Right kidney (tissue), 1 donor: Measurements from ENCODE around the gene DOCK6.

Source experiments
- DNase-seq: peaks from one replicate; pipeline ENCODE4 v3.0.0-alpha.2; 2016

The DOCK6 gene

DNA sequence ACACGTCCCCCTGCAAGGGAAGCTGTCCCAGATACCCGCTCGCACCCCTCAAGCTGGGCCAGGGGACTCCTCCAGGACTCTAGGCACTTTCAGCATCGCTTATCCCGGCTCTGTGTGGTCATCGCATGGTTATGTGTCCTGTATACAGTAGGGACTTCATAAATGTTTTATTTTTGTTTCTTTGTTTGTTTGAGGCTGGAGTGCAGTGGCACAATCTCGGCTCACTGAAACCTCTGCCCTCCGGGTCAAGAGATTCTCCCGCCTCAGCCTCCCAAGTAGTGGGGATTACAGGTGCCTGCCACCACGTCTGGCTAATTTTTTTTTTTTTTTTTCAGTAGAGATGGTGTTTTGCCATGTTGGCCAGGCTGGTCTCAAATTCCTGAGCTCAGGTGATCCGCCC is 15.4 kb downstream of the DOCK6 start:
- no peak for DNase-seq

DNA sequence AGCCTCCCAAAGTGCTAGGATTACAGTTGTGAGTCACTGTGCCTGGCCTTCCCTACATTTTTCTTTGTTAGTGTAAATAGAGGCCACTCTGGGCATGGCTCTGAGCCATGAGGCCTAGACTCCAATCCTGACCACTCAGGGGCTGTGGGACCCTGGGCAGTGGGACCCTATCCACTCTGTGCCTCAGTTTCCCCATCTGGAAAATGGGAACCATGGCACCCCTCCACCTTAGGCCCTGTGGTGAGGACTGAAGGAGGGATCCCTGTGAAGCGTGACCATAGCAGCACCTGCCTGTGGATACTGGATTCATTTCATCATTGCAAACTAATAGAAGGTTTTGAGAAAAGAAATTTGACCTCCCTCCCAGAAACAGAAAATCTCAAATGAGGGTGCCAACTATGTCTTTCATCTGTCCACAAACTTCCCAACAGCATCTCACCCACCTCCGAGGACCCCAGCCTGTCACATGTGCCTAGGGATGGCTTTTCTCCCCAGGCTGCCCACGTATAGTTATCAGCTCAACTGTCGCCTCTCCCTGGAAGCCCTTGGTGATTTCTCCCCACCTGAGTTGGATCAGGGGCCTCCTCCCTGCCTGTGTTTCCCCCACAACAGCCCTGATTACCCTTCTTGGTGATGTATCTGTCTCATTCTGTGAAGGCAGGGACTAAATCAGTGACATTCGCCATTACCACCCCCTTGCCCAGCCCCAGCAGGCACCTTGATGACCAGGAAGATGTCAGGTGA is 17.3 kb downstream of the DOCK6 start:
- no peak for DNase-seq

DNA sequence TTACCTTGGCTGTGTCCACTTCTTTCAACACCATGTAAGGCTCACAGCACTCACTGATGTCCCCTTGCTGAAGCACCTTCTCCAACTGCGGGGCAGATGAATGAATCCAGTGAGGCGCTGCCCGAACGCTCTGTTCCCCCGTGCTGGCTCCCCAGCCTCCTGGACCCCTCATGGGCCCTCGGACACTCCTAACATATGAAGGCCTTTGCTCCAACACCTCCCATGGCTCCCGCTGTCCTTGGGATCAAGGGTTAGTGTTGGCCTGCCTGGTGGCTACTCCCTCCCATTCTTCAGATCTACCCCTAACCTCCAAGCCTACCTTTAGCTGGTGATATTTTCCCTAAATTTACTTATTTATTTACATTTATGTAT is 18.5 kb downstream of the DOCK6 start:
- no peak for DNase-seq

DNA sequence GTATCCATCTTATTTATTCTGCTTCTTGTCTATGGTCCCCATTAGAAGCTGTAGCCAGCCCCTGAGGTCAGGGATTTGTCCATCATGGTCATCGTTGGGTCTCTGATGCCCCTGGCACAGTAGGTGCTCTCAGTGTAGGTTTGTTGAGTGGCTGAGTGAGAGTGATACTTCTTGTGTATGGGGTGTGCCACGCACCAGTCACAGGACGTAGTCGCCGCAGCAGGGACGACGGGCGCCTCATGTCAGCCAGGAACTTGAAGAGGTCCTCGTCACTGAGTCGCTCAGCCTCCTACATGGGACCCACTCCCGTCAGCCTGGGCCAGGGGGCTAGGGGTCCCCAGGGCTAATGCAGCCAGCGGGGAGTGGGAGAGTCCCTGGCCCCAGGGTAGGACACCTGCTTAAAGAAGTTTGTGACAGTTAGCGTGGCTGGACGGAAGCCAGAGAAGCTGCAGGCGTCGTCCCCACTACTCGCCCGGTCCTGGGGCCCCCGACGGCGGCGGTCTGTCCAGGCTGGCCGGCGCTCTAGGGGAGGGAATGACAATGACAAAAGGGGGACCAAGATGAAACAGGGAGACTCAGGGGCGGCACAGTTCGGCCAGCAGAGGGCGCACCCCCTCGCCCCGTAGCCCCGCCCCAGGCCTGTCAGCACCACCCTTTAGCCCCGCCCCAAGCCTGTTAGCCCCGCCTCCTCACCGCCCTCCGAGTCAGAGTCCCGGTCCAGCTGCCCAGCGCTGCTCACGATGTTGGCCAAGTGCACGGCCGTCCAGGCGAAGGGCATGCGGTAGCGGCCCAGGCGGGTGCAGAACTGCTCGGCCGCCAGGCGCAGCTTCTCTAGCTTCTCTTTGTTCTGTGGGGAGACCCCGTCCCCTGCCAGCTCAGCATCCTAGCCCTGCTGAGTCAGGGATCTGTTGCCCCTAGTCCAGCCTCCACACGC is 19.2 kb downstream of the DOCK6 start:
- DNase-seq = peak; percentile 70

DNA sequence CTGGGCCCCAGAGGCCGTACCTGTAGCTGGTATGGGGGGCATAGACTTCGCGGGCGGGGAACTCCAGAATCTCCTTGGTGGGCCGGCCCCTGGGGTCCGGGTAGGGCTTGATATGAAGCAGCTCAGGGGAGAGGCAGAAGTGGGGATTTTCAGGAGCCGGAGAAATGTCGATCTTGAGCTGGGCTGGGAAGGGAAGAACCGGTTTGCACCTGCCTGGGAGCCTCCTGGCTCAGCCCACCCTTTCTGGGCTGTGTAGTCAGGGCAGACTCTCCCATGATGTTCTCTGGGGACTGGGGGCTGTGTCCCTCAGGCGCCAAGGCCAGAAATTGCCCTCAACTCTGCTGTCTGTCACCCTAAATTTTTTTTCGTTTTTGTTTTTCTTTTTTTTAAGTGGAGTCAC is 20.3 kb downstream of the DOCK6 start:
- no peak for DNase-seq

DNA sequence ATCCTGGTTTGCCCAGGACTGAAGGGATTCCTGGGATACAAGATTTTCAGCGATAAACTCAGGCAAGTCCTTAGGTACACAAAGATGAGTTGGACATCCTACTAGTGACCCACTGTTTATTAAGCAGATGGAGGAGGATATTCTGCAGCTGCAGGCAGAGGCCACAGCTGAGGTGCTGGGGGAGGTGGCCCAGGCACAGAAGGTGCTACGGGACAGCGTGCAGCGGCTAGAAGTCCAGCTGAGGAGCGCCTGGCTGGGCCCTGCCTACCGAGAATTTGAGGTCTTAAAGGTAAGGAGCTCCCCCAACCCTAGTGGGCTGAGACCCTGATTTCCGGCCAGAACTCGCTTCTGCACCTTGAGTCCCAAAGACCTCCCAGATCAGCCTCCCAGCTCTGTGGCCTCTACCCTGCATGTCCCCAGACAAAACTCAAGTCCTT is 22.3 kb downstream of the DOCK6 start:
- no peak for DNase-seq

DNA sequence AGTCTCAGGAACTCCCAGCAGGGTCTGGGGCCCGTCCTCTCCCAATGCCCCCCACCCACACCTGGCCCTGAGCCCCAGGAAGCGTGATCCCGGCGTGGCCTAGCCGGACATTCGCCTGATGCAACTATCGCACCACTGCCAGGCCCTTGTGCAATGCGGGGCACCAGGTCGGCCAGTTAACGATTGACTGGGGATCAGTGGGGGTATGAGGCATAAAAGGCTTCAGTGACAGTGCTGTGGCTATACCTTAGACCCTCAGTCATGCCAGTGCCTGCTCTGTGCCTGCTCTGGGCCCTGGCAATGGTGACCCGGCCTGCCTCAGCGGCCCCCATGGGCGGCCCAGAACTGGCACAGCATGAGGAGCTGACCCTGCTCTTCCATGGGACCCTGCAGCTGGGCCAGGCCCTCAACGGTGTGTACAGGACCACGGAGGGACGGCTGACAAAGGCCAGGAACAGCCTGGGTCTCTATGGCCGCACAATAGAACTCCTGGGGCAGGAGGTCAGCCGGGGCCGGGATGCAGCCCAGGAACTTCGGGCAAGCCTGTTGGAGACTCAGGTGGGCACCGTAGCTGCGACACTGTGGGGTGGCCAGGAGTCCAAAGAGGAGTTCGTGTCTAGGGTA is 22.8 kb downstream of the DOCK6 start, which contains the start of gene ANGPTL8:
Gene ANGPTL8 (plus strand): TSS at position 243 of the 624 bp plus-strand sequence. CDS start 19 bp downstream, at position 262.
- no peak for DNase-seq

DNA sequence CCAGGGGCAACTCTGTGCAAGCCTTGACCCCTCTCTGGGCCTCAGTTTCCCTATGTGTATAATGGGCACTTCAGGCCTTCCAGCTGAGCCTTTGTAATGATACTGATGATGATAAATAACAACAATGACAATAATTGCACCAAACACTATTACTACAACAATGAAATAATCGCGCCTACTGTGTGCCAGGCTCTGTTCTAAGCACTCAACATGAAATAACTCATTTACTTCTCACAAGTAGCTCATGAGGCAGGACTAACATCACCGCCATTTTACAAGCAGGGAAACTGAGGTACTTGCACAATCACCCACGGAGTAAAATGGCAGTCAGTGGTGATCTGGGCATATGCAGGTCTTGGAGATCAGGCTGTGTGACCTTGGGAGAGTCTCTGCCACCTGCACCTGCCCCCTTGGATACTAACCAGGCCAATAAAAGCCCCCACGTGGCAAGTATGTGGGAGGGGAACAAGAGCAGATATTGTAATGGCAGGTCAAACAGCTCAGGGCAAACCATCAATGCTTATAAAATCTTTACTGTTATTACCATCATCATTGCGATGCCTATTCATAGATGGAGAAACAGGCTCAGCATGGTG is 23.4 kb downstream of the DOCK6 start:
- DNase-seq = no peak

DNA sequence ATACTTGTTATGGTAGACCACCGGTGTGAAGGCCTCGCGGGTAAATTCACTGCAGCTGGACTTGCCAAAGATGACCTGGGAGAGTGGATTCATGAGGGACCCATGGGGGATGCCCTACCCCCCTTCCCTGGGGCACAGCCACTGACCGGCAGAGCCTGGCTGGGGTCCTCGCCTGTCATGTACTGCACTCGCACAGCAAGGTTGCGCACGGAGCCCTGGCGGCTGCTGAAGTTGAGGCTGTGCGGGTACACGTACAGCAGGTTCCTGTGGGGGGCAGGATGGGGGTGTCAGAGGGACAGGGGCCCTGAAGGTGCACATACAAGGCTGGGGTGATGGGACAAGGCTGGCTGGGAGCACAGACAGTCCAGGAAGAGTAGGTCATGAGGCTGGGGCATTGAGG is 24.3 kb downstream of the DOCK6 start:
- DNase-seq = no peak

DNA sequence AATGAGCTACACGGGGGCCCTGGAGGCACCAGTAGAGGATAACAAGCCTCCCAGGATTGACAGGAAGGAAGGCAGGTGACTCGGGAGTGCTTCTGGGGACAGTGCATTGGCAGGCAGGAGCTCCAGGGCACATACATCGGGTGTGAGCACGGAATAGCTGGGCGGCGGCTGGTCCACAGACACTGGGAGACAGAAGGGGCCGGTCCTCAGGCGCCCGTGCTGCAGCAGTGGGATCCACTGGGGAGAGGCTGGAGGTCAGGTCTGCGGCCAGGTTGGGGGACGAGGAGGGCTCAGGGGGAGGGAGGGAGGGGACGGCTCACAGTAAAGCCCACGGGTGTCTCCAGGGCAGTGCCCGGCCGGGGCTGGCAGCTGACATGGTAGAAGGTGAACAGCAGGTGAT is 25.0 kb downstream of the DOCK6 start:
- no peak for DNase-seq

DNA sequence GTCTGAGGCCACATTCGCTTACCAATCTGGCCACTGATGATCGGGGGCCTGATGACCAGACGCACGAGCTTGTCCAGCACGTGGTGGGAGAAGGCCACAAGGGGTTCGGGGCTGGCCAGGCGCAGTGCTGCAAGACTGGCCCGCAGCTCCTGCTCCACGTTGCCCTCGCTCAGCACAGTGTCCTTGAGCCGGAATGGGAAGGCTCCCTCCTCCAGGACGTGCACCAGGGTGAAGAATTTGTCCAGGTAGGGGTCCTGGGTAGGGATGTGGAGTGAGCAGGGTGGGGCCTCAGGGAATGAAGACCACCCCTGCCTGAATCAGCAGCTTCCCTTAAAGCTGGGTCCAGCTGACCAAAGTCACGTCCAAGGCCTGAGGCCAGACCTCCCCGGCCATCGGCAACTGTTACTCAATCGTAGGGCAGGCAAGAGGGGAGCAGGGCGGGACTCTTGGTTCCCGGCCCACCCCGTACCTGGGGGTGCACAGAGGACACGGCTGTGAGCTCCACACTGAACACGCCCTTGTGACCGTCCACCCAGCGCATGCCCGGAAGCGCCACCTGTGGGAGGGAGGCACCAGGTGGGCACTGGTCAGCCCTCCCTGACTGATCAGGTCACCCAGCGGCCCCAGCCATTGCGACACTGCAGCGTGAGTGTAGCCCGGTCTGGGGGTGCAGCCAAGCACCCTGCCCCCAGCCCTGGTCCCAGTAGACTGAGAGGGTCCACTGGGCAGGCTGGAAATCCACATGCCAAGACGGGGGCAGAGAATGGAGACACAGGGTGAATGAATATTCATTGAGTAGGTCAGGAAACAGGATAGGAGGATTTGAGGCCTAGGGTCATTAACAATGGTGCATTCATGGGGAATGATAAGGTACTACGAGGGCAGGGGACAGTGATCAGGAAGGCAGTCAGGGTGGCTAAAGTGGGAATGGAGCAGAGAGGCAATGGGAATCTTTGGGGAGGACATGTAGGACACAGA is 25.7 kb downstream of the DOCK6 start:
- DNase-seq = no peak

DNA sequence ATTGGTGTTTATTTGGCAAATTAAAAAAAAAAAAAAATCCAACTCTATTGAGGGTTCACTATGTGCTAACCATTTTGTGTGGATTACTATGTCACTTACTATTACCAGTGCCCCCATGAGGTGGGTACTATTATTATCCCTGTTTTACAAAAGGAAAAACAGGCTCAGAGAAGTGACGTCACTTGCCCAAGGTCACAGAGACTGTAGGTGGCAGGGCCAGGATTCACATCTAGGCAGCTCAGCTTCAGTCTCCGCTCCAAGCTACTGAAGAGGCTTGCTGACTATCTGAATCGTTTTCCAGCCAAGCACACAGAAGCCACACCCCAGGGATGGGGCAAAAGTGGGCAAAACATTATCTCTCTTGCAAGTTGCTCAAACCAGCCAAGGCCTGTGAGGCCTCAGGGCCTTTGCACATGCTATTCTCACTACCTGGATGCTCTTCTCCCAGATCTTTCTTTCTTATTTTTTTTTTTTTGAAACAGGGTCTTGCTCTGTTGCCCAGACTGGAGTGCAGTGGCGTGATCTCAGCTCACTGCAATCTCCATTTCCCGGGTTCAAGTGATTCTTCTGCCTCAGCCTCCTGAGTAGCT is 27.7 kb downstream of the DOCK6 start:
- DNase-seq = no peak

DNA sequence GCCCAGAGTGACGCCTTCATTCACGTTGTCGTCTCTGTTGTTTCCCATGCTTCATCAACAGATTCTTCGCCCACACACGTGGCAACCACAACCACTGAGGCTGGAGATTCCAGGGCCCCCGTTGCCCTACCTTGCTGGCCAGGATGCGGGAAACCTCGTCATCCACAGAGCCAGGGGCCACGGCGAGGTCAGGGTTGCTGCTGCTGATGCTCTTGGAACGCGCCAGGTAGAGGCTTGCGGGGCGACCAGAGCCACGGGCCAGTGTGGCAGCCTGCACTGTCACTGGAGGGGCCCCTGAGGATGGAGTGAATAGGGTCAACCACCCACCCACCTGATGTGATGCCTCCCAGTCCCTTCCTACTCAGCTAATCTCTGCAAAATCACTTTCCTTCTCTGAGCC is 29.3 kb downstream of the DOCK6 start:
- no peak for DNase-seq

DNA sequence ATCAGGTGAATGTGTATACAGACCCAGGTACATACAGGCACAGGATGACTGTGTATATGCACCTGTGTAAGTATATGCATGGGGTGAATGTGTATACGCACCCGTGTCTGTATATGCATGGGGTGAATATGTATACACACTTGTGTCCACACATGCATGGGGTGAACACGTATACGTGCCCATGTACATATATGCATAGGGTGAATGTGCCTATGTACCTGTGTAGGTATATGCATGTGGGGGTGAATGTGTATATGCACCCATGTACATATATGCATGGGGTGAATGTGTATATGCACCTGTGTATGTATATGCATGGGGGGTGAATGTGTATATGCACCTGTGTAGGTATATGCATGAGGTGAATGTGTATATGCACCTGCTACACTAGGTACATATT is 29.8 kb downstream of the DOCK6 start:
- DNase-seq = no peak

DNA sequence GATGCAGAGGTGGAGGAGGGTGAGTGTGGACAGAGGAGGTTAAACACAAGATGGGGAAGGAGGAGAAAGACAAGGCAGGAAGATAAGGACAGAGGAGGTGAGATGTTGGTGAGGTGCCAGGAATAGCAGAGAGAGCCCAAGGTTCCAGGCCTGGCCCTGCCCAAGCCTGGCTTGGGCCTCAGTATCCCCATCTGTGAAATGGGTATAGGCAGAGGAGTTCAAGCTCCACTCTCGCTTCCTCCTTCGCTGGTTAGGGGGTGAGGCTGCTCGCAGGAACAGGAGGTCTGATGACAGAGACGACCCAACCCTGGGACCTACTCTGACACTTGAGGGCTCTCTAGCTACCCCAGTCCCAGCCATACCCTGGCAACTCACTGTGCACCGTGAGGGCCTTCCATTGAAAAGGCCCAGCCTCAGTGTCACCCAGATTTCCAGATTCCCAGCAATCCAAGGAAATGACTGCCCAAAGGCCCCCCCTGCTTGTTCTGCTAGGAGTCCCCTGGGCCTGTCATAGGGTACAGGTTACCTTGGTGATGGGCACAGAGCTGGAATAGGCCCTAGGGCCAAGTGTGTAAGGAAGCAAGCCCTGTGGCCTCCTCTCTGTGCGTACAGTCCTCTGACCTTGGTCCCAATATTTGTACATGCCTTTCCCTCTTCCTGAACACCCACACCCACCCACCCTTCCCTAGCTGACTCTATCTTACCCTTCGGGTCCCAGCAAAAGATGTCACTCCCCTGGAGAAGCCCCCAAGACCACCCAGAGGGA is 31.5 kb downstream of the DOCK6 start:
- DNase-seq = no peak

DNA sequence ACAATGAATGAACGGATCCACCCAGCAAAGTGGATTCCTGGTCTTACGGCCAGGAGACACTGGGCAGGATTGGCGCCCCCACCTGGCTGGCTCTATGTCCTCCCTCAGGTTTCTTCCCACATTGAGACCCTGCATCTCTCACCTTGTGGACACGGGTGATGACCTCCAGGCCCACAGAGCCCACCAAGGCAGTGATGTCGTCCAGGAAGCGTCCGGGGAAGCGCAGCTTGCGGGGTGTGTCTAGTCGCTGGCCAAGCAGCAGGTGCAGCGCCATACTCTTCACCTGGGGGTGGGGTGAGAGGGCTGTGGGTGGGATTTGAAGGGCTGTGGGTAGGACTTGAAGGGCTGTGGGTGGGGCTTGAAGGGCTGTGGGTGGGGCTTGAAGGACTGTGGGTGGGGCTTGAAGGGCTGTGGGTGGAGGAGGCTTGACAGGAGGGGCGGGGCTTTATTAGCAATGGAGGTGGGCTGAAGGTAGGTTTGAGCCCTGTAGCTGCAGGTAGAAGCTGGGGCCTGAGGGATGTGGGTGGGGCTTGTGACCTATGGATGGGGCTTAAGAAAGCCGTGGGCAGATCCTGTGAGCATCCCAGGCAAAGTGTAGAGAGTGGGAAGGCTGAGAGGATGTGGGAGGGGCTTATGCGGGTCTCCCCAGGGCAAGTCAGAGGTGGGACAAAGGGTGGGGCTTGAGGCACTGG is 35.0 kb downstream of the DOCK6 start:
- DNase-seq = no peak

DNA sequence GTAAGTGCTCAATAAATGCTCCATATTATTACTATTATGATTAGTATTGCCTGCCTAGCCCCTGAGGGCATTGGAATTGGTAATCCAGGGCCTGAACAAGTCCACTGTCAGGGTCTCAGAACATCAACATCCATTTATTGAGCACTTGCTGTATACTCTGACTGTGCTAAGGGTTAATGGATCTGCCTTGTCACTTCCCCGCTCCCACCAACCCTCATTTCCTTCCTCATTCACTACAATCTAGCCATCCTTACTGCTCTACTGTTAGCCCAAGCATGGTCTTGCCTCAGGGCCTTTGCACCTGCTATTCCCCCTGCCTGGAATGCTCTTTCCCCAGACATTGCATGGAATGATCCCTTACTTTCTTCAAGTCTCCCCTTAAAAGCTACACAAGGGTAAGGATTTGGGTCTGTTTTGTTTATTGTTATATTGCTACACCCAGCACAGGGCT is 35.6 kb downstream of the DOCK6 start:
- DNase-seq = no peak

DNA sequence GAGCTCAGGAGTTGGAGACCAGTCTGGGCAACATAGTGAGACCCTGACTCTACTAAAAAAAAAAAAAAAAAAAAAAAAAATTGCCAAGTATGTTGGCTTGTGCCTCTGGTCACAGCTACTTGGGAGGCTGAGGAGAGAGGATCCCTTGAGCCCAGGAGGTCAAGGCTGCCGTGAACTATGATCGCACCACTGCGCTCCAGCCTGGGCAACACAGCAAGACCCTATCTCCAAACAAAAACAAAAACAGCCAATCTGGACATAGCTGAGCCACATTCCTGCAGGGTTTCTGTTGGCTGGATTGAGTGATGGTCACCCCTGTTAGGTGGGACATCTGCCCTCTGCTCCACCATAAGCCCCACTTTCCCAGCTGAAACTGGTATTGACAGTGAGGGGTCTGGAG is 36.5 kb downstream of the DOCK6 start:
- DNase-seq = no peak

DNA sequence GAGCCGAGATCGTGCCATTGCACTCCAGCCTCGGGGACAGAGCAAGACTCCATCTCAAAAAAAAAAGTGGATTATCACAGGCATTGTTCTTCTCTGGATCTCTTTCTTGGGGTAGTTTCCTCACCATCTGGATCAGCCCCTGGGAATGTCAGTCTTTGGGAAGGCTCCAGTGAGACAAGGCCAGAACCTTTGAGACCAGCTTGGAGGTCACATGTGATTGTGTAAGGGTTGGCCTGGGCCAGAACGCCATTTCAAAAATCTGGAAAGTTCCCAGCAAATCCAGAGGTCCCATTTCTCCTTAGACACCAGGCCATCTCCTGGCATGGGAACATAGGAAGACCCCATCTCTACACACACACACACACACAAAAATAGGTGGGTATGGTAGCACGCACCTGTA is 37.2 kb downstream of the DOCK6 start:
- DNase-seq = no peak

DNA sequence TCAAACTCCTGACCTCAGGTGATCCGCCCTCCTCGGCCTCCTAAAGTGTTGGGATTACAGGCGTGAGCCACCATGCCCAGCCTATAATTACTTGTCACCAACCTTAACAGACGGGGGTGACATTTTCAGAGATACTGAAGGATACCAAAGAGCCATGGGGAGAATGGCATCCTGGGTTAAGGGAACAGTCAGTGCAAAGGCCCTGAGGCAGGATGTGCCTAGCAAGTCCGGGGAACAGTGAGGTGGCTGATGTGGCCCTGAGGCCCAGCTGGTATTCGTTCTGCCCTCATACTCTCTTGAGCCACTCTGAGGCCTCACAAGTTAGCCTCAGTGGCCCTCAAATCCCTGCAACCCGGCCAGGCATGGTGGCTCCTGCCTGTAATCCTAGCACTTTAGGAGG is 37.9 kb downstream of the DOCK6 start:
- DNase-seq = no peak
